Activated naive CD4-positive, alpha-beta T cell treated with anti-CD3 and anti-CD28 coated beads for 36 hours (primary cell): ENCODE results near the gene PIWIL1. TPM values are rescaled to one million over a fixed set of nuclear protein-coding genes. Genes with fewer than 3 reads are reported as not detected.

ENCODE experiments used
- CTCF ChIA-PET: fragments of 350-600 bp; sonication (Branson Sonifier 250); formaldehyde crosslinking; loops from one replicate; lab custom pipeline; 2021; ENCODE audit warnings: antibody characterized with exemption; lab: Charles Lee
- DNase-seq: peaks from one replicate; pipeline ENCODE4 v3.0.0-alpha.2; 2020
- H3K27ac Mint-ChIP-seq: one replicate; pipeline ENCODE4 v1.8.0; 2021; ENCODE audit warnings: mild to moderate bottlenecking, mixed read lengths
- H3K27me3 Mint-ChIP-seq: one replicate; pipeline ENCODE4 v1.8.0; 2021; ENCODE audit warnings: low read depth, mixed read lengths
- H3K36me3 Mint-ChIP-seq: one replicate; pipeline ENCODE4 v1.8.0; 2021; ENCODE audit warnings: low read depth, mixed read lengths
- H3K4me1 Mint-ChIP-seq: one replicate; pipeline ENCODE4 v1.8.0; 2021; ENCODE audit warnings: low read depth, mixed read lengths
- H3K4me3 Mint-ChIP-seq: one replicate; pipeline ENCODE4 v1.8.0; 2021; ENCODE audit warnings: mild to moderate bottlenecking, moderate library complexity, mixed read lengths
- H3K9me3 Mint-ChIP-seq: one replicate; pipeline ENCODE4 v1.8.0; 2021; ENCODE audit warnings: mixed read lengths
- intact Hi-C: fragments of 100-400 bp; cut with micrococcal nuclease; formaldehyde crosslinking; loops from one replicate; pipeline ENCODE4 v1.15.1; 2023
- total RNA-seq, 2 experiments: library from RNA; stranded (reverse); gene quantifications; one replicate each; pipeline ENCODE4 v1.2.3, GENCODE V29; 2021

PIWIL1 gene
- total RNA-seq, 2 experiments from 2014 or later = not detected

- no peak overlapping the region for H3K4me3 Mint-ChIP-seq
- DNase-seq = no peak
- H3K36me3 Mint-ChIP-seq = no peaks in the 10 kb centered on the region
- no peaks in the 10 kb centered on the region for H3K9me3 Mint-ChIP-seq
- CTCF ChIA-PET = interaction anchor here (1.2 kb wide), 1 partner anchor 12 kb away, joined by 3 read pairs; no protein-coding TSS in a partner anchor
- H3K27me3 Mint-ChIP-seq = peaks cover 26% of the 10 kb centered on the region
- no peaks in the 10 kb centered on the region for H3K4me1 Mint-ChIP-seq
- intact Hi-C loops = no loop called here
- no peak overlapping the region for H3K27ac Mint-ChIP-seq
Observed at GRCh38 chr12:130362060-130362459, 24.4 kb downstream of the PIWIL1 start.

GRCh38 chr12:130364578-130364977 is 26.9 kb downstream of the PIWIL1 start:
- Mint-ChIP-seq H3K4me1 (no peaks in the 10 kb centered on the region), H3K27me3 (peaks cover 27% of the 10 kb centered on the region), H3K9me3 (peaks cover 1% of the 10 kb centered on the region), H3K4me3 (no peak overlapping the region), H3K36me3 (no peaks in the 10 kb centered on the region), H3K27ac (no peak overlapping the region)
- no peak for DNase-seq
- CTCF ChIA-PET = interaction anchor here (0.5 kb wide), 1 partner anchor 96 kb away, joined by 4 read pairs; no protein-coding TSS in a partner anchor
- intact Hi-C loops = no loop called here

DNA sequence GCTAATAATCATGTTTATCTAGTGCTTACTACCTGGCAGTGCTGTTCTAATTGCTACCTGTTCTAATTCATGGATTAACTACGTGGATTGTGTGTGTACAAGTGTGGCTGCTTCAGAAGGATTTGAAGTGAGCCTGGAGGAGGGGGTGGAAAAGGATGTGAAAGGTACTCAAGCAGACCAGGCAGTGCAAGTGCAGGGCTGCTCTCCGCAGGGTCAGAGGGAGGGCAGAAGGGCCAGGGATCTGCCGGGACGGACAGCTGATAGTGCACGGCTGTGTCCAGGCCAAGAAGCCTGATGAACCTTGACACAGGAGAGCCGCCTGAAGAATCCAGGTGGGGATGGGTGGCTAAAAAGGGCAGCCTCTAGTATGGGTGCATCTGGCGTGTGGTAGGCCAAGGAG is 28.5 kb downstream of the PIWIL1 start:
- Mint-ChIP-seq H3K4me1 (no peaks in the 10 kb centered on the region), H3K36me3 (no peaks in the 10 kb centered on the region), H3K9me3 (peaks cover 1% of the 10 kb centered on the region), H3K27me3 (peaks cover 25% of the 10 kb centered on the region), H3K27ac (no peak overlapping the region), H3K4me3 (no peak overlapping the region)
- DNase-seq = no peak
- intact Hi-C loops = no loop called here
- CTCF ChIA-PET = no interaction called here

GRCh38 chr12:130367003-130367402 is 29.3 kb downstream of the PIWIL1 start:
- DNase-seq = no peak
- H3K36me3 Mint-ChIP-seq = no peaks in the 10 kb centered on the region

DNA sequence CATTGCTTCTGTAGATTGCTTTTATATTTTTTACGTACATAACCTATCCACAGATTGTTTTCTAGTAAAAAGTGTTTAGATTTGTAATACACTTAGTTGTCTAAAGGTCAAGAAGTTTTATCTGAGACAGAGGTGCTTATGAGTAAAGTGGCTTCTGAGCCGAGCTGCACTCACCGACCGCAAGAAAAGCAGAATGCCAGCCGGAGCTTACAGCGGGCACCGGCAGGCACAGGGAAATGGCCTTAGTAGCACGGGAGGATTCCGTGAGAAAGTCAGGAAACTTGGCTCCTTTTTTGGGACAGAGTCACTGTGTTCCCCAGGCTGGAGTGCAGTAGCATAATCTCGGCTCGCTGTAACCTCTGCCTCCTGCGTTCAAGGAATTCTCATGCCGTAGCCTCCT is 29.8 kb downstream of the PIWIL1 start:
- Mint-ChIP-seq H3K4me1 (no peaks in the 10 kb centered on the region), H3K4me3 (no peak overlapping the region), H3K27ac (no peak overlapping the region), H3K36me3 (no peaks in the 10 kb centered on the region), H3K9me3 (peaks cover 1% of the 10 kb centered on the region), H3K27me3 (peaks cover 24% of the 10 kb centered on the region)
- CTCF ChIA-PET = no interaction called here
- intact Hi-C loops = no loop called here
- DNase-seq = no peak

More at GRCh38 chr12:130367003-130367402, 29.3 kb downstream of the PIWIL1 start:
- peaks cover 1% of the 10 kb centered on the region for H3K9me3 Mint-ChIP-seq
- CTCF ChIA-PET = no interaction called here
- H3K4me1 Mint-ChIP-seq = no peaks in the 10 kb centered on the region
- no peak overlapping the region for H3K27ac Mint-ChIP-seq
- peaks cover 24% of the 10 kb centered on the region for H3K27me3 Mint-ChIP-seq
- intact Hi-C loops = no loop called here
- H3K4me3 Mint-ChIP-seq = no peak overlapping the region

- Mint-ChIP-seq H3K4me3 (no peak overlapping the region), H3K27me3 (peaks cover 24% of the 10 kb centered on the region), H3K4me1 (no peaks in the 10 kb centered on the region), H3K9me3 (peaks cover 1% of the 10 kb centered on the region), H3K27ac (no peak overlapping the region), H3K36me3 (no peaks in the 10 kb centered on the region)
- DNase-seq = no peak
- CTCF ChIA-PET = no interaction called here
- intact Hi-C loops = no loop called here
Observed at GRCh38 chr12:130369816-130370215, 32.1 kb downstream of the PIWIL1 start.

DNA sequence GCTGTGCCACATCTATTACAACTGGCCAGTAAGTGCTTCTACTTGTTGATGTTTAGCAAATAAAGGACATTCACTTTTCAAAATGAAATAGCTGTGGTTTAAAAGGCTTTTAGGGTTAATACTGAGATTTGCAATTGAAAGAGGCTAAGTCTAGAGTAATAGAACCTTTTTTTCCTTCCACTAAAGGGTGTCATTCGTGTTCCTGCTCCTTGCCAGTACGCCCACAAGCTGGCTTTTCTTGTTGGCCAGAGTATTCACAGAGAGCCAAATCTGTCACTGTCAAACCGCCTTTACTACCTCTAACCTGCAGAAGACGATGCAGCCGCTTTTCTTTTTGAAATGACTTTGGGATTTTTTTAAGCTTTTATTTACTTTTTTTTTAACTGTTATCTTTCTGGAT is 33.6 kb downstream of the PIWIL1 start:
- H3K9me3 Mint-ChIP-seq = peaks cover 1% of the 10 kb centered on the region
- H3K4me3 Mint-ChIP-seq = no peak overlapping the region

DNA sequence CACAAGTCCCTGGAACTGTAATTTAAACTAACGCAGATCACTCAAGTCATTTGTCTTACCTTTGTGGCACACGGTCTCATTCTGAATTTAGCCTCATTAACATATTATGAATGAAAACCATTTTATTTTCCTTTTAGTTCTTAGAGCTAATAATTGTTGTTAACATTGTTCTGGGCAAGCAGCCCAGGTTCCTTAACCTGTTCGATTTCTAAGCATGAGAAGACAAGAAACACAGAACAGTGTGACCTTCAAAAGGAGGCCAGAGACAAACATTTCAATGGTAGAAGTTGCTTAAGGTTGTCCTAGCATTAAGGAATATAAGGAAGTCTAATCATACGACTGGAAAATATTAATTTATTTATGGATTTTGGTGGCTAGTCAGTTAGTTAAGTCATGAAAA is 35.2 kb downstream of the PIWIL1 start:
- intact Hi-C loops = no loop called here
- Mint-ChIP-seq H3K36me3 (no peaks in the 10 kb centered on the region), H3K9me3 (peaks cover 1% of the 10 kb centered on the region), H3K27me3 (peaks cover 40% of the 10 kb centered on the region), H3K27ac (no peak overlapping the region), H3K4me1 (no peaks in the 10 kb centered on the region), H3K4me3 (no peak overlapping the region)
- CTCF ChIA-PET = no interaction called here
- DNase-seq = no peak

More for the DNA sequence above, 33.6 kb downstream of the PIWIL1 start:
- H3K27me3 Mint-ChIP-seq = peaks cover 34% of the 10 kb centered on the region
- intact Hi-C loops = no loop called here
- no peak for DNase-seq
- H3K36me3 Mint-ChIP-seq = no peaks in the 10 kb centered on the region
- CTCF ChIA-PET = no interaction called here
- H3K27ac Mint-ChIP-seq = no peak overlapping the region
- no peaks in the 10 kb centered on the region for H3K4me1 Mint-ChIP-seq

- Mint-ChIP-seq H3K27ac (no peak overlapping the region), H3K4me1 (no peaks in the 10 kb centered on the region), H3K4me3 (no peak overlapping the region), H3K27me3 (peaks cover 43% of the 10 kb centered on the region), H3K36me3 (no peaks in the 10 kb centered on the region), H3K9me3 (no peaks in the 10 kb centered on the region)
- CTCF ChIA-PET = interaction anchor here (0.9 kb wide), 1 partner anchor 11 kb away, joined by 3 read pairs; no protein-coding TSS in a partner anchor
- intact Hi-C loops = no loop called here
- no peak for DNase-seq
Observed at GRCh38 chr12:130374083-130374482, 36.4 kb downstream of the PIWIL1 start.

DNA sequence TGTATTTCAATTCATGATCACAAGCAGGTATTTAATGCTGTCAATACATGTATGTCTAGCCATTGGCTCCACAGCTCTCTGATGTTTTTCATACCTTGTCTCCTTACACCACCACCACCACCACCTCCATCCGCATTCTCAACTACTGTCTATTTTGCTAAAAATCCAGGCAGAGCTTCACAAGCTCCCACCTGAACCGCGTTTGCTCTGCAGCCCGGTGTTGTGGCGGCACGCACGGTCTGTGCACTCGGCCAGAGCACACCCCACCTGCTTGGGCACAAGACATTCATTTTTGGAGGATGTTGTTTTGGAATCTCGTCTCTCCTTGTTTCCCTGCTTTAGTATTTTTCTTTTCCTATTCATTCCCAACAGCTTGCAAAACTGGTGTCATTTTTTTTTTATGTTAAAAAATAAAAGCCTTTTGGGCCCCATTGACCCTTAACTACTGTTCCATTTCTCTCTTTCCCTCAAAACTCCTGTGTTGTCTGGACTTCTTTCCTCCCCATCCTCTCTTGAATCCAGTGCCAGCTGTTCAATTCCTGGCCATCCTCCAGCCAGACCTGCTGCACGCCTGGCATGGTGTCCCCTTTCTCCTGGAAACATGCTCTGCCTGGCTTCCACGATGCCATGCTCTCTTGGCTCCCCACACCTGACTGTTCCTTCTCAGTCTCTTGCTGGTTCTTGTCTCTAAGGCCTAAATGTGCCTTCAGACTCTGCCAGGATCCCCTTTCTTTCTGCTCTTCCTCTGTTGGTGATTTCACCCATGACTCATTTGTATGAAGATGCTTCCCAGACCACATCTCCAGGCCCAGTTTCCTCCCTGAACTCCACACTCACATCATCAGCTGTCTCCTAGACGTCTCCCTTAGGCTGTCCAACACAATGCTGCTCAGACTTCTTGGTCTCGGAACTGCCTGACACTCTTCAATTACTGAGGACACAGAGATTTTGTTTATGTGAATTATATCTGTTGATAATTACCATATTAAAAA is 37.9 kb downstream of the PIWIL1 start:
- Mint-ChIP-seq H3K4me1 (no peaks in the 10 kb centered on the region), H3K36me3 (no peaks in the 10 kb centered on the region), H3K9me3 (no peaks in the 10 kb centered on the region), H3K27me3 (peaks cover 35% of the 10 kb centered on the region), H3K4me3 (no peak overlapping the region), H3K27ac (no peak overlapping the region)
- DNase-seq = no peak
- CTCF ChIA-PET = no interaction called here
- intact Hi-C loops = no loop called here

DNA sequence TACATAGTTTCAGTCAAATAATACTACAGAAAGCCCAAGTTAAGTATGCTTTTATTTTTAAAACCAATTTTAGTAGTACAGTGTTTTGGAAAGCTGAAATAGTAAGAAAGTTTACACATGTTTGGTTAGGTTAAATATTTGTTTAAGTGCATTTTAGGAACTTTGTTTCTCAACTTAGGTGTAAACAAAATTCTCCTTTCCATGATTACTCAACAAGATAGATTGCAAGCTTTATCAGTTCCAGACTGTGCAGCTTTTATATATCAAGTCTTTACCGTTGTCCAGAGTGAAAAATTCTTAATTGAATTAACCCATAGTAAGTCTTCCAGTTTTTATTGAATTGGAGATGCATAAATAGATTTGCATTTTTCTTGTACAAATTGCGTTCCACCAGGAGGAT is 45.1 kb downstream of the PIWIL1 start:
- intact Hi-C loops = no loop called here
- DNase-seq = no peak
- CTCF ChIA-PET = no interaction called here
- peaks cover 3% of the 10 kb centered on the region for H3K9me3 Mint-ChIP-seq
- no peak overlapping the region for H3K4me3 Mint-ChIP-seq
- peaks cover 20% of the 10 kb centered on the region for H3K27me3 Mint-ChIP-seq
- H3K27ac Mint-ChIP-seq = no peak overlapping the region
- H3K4me1 Mint-ChIP-seq = no peaks in the 10 kb centered on the region
- no peaks in the 10 kb centered on the region for H3K36me3 Mint-ChIP-seq

DNA sequence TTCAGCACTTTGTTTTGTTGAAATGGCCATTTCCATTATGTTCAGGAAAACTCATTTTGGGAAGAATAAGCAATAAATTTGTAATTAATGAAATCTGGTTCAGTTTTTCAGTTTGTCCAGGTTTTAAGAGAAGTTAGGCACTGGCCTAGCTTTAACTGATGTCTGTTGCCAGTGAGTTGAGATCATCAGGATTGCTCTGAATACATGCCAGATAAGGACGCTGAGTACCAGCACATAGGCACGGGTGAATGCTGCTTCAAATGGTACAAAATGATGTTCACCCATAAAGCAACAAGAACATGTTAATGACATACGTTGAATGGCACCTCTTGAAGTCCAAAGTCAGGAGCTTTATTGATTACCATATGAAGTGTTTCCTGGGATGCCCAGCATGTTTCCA is 46.5 kb downstream of the PIWIL1 start:
- Mint-ChIP-seq H3K4me3 (no peak overlapping the region), H3K36me3 (no peaks in the 10 kb centered on the region), H3K27me3 (peaks cover 11% of the 10 kb centered on the region), H3K4me1 (no peaks in the 10 kb centered on the region), H3K9me3 (peaks cover 8% of the 10 kb centered on the region), H3K27ac (no peak overlapping the region)
- CTCF ChIA-PET = no interaction called here
- no peak for DNase-seq
- intact Hi-C loops = no loop called here

- CTCF ChIA-PET = no interaction called here
- no peak overlapping the region for H3K27ac Mint-ChIP-seq
- H3K4me3 Mint-ChIP-seq = no peak overlapping the region
- no peaks in the 10 kb centered on the region for H3K4me1 Mint-ChIP-seq
- H3K36me3 Mint-ChIP-seq = no peaks in the 10 kb centered on the region
- intact Hi-C loops = no loop called here
- H3K9me3 Mint-ChIP-seq = peaks cover 8% of the 10 kb centered on the region
- DNase-seq = no peak
- H3K27me3 Mint-ChIP-seq = peaks cover 11% of the 10 kb centered on the region
Observed at GRCh38 chr12:130385193-130385592, 47.5 kb downstream of the PIWIL1 start.
